GM18517 (cell line): ENCODE measurements around the gene EMP1.
"Not testable (repeated sequence)": the region's sequence is repeated elsewhere in the genome, so short reads cannot be mapped to it uniquely, and the experiment has no call there.

ENCODE experiments used
- ATAC-seq: cut with Tn5 transposase; IDR thresholded peaks from one replicate; pipeline ENCODE4 v1.9.1; 2021; ENCODE audit warnings: mild to moderate bottlenecking, moderate library complexity; ENCODE audit not compliant: unreplicated experiment

Gene EMP1

GRCh38 chr12:13253966-13254760, 57.6 kb downstream of the EMP1 start:
- ATAC-seq = no peak

GRCh38 chr12:13255792-13256691, 59.5 kb downstream of the EMP1 start:
- ATAC-seq = peak; percentile 83

GRCh38 chr12:13256692-13257045, 60.1 kb downstream of the EMP1 start:
- ATAC-seq = no peak

GRCh38 chr12:13257356-13257875, 60.9 kb downstream of the EMP1 start:
- ATAC-seq = no peak

GRCh38 chr12:13258197-13258596, 61.7 kb downstream of the EMP1 start:
- no peak for ATAC-seq

- ATAC-seq = no peak
These were observed 62.2 kb downstream of the EMP1 start for GRCh38 chr12:13258717-13259119.

GRCh38 chr12:13259625-13260024, 63.1 kb downstream of the EMP1 start:
- not testable (repeated sequence) for ATAC-seq

GRCh38 chr12:13267826-13268225, 71.3 kb downstream of the EMP1 start:
- ATAC-seq = not testable (repeated sequence)

- ATAC-seq = no peak
These were observed 72.1 kb downstream of the EMP1 start for GRCh38 chr12:13268581-13268980.
